Measurements from ENCODE around the gene FGF5. TPM values are rescaled to one million over a fixed set of nuclear protein-coding genes. Genes with fewer than 3 reads are reported as not detected.

Gene FGF5
- total RNA-seq, 4 donors from 2014 or later = 0.03 TPM; not detected in 3

DNA sequence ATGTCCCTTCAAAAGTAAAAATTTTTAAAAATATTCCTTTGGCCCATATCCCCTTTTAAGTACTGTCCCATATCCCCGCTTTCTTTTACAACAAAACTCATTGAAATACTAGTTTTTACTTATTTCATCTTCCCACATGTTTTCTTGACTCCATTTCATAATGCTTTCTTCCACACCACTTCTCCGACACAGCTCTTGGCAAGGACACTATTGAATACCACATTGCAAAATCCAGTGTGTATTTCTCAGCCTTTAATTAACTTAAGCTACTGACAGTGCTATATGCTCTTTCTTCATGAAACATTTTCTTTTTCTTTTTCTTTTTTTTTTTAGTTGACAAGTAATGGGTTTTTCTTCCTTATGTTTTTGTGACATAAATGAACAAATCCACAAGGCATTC is 40.4 kb upstream of the FGF5 start:
- H3K4me3 ChIP-seq (ENCODE audit: low read depth, poor library complexity, severe bottlenecking) = no peak overlapping the region
- intact Hi-C loops (cut with DNase I; ENCODE audit: low total_unique reads) = no loop called here
- 36 to 40% methylated on average over 2 of the region's 2 CpGs for WGBS, 2 donors
- TF ChIP-seq POLR2A (IDR thresholded peaks at IDR 0.05) = no peak
- TF ChIP-seq, protein P1, sequence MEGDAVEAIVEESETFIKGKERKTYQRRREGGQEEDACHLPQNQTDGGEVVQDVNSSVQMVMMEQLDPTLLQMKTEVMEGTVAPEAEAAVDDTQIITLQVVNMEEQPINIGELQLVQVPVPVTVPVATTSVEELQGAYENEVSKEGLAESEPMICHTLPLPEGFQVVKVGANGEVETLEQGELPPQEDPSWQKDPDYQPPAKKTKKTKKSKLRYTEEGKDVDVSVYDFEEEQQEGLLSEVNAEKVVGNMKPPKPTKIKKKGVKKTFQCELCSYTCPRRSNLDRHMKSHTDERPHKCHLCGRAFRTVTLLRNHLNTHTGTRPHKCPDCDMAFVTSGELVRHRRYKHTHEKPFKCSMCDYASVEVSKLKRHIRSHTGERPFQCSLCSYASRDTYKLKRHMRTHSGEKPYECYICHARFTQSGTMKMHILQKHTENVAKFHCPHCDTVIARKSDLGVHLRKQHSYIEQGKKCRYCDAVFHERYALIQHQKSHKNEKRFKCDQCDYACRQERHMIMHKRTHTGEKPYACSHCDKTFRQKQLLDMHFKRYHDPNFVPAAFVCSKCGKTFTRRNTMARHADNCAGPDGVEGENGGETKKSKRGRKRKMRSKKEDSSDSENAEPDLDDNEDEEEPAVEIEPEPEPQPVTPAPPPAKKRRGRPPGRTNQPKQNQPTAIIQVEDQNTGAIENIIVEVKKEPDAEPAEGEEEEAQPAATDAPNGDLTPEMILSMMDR (IDR thresholded peaks at IDR 0.05) = no peak
- no peak for DNase-seq (ENCODE audit: low spot score in 2 of 2)

DNA sequence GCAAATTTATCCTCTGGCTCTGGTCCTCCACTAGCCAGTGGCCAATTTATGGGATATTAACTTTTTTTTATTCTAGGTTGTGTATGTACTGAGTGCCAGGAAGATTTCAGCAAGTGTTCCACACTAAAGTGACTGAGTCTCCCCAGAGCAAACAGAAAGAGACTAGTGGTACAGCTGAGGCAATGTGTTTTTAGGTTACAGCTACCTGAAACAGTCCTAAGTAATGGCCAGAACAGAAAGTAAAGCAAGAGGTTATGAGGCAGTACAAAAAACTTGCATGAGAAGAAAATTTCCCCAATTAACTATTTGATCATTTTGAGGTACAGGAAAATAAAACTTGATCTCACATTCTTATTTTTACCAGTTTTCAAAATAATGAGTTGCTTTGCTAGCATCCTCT is 38.0 kb upstream of the FGF5 start:
- TF ChIP-seq, protein P1 (IDR thresholded peaks at IDR 0.05) = no peak
- TF ChIP-seq POLR2A (IDR thresholded peaks at IDR 0.05) = no peak
- H3K4me3 ChIP-seq (ENCODE audit: low read depth, poor library complexity, severe bottlenecking) = no peak overlapping the region
- DNase-seq (ENCODE audit: low spot score in 2 of 2) = no peak
- intact Hi-C loops (cut with DNase I; ENCODE audit: low total_unique reads) = no loop called here

DNA sequence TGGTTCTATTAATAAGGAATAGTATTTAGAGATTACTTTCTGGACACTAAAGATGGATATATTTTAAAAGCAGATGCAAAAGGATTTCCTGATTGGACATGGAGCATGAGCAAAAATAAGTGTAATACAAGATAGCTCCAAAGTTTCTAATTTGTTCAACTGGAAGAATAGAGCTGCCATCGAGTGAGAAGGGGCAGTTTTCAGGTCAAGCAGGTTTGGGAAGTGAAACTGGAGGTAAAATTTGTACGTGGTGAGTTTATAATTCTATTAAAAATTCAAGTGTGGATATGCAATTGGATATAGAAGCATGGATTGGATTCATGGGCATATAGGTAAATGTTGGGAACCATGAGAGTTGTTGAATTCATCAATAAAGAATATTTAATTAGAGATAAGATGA is 37.3 kb upstream of the FGF5 start:
- WGBS, 2 donors = 56 to 57% methylated on average over 2 of the region's 2 CpGs
- no peak overlapping the region for H3K4me3 ChIP-seq (ENCODE audit: low read depth, poor library complexity, severe bottlenecking)
- no peak for DNase-seq (ENCODE audit: low spot score in 2 of 2)
- TF ChIP-seq, protein P1 (IDR thresholded peaks at IDR 0.05) = no peak
- no peak for TF ChIP-seq POLR2A (IDR thresholded peaks at IDR 0.05)
- intact Hi-C loops (cut with DNase I; ENCODE audit: low total_unique reads) = no loop called here

DNA sequence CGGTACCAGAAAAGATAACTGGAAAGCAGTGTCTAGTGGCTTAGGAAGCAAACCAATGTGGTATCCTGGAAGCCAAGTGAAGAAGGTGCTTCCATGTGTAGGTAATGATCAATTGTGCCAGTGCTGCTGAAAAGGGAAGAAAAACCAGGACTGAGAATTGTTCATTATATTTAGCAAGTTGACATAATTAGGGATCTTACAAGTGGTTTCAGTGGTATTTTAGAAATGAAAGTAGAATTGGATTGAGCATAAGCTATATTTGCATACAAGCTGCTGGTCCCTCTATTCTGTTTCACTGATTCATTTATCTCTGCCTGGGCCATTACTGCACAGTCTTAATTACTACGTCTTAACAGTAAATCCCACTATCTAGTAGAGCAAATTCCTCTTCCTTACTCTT is 36.9 kb upstream of the FGF5 start:
- no peak overlapping the region for H3K4me3 ChIP-seq (ENCODE audit: low read depth, poor library complexity, severe bottlenecking)
- 88 to 91% methylated on average over 2 of the region's 2 CpGs for WGBS, 2 donors
- TF ChIP-seq POLR2A (IDR thresholded peaks at IDR 0.05) = no peak
- TF ChIP-seq, protein P1 (IDR thresholded peaks at IDR 0.05) = no peak
- intact Hi-C loops (cut with DNase I; ENCODE audit: low total_unique reads) = no loop called here
- DNase-seq (ENCODE audit: low spot score in 2 of 2) = no peak

DNA sequence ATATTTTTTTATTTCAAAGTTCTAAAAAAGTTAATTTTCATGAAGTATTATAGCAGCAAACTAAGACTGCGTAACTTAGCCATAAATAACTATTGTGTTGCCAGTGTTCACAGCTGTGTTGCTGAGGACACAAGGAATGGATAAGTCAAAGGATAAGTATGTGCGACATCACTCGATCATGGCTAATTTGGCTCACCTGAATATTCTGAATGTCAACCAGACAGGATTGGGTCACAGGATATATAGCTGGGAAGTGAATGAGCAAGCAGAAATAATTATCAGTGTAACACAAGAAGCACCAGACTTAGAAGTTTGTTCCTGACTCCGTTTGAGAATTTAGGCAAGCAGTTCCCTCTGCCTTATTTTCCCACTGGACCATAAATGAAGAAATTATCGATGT is 35.3 kb upstream of the FGF5 start:
- WGBS, 2 donors = 75 to 78% methylated on average over 5 of the region's 5 CpGs
- no peak for DNase-seq (ENCODE audit: low spot score in 2 of 2)
- intact Hi-C loops (cut with DNase I; ENCODE audit: low total_unique reads) = no loop called here

More for the DNA sequence above, 35.3 kb upstream of the FGF5 start:
- no peak overlapping the region for H3K4me3 ChIP-seq (ENCODE audit: low read depth, poor library complexity, severe bottlenecking)
- TF ChIP-seq, protein P1 (IDR thresholded peaks at IDR 0.05) = no peak
- TF ChIP-seq POLR2A (IDR thresholded peaks at IDR 0.05) = no peak

All from lower leg skin (tissue), 4 donors.